ENCODE measurements around the gene PRMT7. TPM values are rescaled to one million over a fixed set of nuclear protein-coding genes. Genes with fewer than 3 reads are reported as not detected.

PRMT7 gene
- total RNA-seq, 1 experiment from 2014 or later, result 59.3 TPM

DNA sequence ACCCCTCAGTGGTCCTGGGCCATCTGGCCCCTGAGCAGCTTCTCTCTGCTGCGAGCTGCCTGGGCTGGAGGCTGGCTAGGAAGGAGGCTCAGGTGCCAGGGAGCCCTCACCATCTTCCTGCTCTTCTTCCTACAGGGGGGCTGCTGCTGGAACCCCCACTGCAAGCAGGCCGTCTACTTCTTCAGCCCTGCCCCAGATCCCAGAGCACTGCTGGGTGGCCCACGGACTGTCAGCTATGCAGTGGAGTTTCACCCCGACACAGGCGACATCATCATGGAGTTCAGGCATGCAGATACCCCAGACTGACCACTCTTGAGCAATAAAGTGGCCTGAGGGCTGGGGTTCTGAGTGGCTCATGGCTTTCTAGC lies 46.1 kb downstream of the PRMT7 start:
- Mint-ChIP-seq H3K27me3 (ENCODE audit: low read depth) (no peaks in the 10 kb centered on the region), H3K9me3 (no peaks in the 10 kb centered on the region), H3K36me3 (peaks cover 3% of the 10 kb centered on the region), H3K27ac (no peak overlapping the region), H3K4me1 (no peaks in the 10 kb centered on the region), H3K4me3 (no peak overlapping the region)
- TF ChIP-seq, protein P1, sequence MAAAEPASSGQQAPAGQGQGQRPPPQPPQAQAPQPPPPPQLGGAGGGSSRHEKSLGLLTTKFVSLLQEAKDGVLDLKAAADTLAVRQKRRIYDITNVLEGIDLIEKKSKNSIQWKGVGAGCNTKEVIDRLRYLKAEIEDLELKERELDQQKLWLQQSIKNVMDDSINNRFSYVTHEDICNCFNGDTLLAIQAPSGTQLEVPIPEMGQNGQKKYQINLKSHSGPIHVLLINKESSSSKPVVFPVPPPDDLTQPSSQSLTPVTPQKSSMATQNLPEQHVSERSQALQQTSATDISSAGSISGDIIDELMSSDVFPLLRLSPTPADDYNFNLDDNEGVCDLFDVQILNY (CRISPR knock-in tag; IDR thresholded peaks at IDR 0.05), result no peak
- TF ChIP-seq ZNF671 (CRISPR knock-in tag; IDR thresholded peaks at IDR 0.05) (no peak), ZNF232 (CRISPR knock-in tag; IDR thresholded peaks at IDR 0.05) (no peak), JUN (CRISPR knock-in tag; IDR thresholded peaks at IDR 0.05) (no peak), ZNF396 (CRISPR knock-in tag; IDR thresholded peaks at IDR 0.05; ENCODE audit: borderline replicate concordance) (no peak), NR3C1 (CRISPR knock-in tag; conservative IDR thresholded peaks at IDR 0.05; ENCODE audit: low read depth) (no peak), CREB1 (CRISPR knock-in tag; IDR thresholded peaks at IDR 0.05) (no peak), ESRRA (CRISPR knock-in tag; IDR thresholded peaks at IDR 0.05; ENCODE audit: borderline replicate concordance) (no peak), ZNF317 (CRISPR knock-in tag; IDR thresholded peaks at IDR 0.05; ENCODE audit: borderline replicate concordance, low read depth) (no peak), SMAD3 (CRISPR knock-in tag; IDR thresholded peaks at IDR 0.05; ENCODE audit: borderline replicate concordance) (no peak), MXD4 (CRISPR knock-in tag; IDR thresholded peaks at IDR 0.05; ENCODE audit: borderline replicate concordance) (no peak), RELA (CRISPR knock-in tag; IDR thresholded peaks at IDR 0.05; ENCODE audit: borderline replicate concordance) (no peak), OVOL2 (CRISPR knock-in tag; IDR thresholded peaks at IDR 0.05; ENCODE audit: borderline replicate concordance) (no peak), CBFB (CRISPR knock-in tag; IDR thresholded peaks at IDR 0.05; ENCODE audit: low read depth) (no peak)
- TF ChIP-seq, protein P2, sequence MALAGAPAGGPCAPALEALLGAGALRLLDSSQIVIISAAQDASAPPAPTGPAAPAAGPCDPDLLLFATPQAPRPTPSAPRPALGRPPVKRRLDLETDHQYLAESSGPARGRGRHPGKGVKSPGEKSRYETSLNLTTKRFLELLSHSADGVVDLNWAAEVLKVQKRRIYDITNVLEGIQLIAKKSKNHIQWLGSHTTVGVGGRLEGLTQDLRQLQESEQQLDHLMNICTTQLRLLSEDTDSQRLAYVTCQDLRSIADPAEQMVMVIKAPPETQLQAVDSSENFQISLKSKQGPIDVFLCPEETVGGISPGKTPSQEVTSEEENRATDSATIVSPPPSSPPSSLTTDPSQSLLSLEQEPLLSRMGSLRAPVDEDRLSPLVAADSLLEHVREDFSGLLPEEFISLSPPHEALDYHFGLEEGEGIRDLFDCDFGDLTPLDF (CRISPR knock-in tag; IDR thresholded peaks at IDR 0.05), result no peak
- TF ChIP-seq, protein P3, sequence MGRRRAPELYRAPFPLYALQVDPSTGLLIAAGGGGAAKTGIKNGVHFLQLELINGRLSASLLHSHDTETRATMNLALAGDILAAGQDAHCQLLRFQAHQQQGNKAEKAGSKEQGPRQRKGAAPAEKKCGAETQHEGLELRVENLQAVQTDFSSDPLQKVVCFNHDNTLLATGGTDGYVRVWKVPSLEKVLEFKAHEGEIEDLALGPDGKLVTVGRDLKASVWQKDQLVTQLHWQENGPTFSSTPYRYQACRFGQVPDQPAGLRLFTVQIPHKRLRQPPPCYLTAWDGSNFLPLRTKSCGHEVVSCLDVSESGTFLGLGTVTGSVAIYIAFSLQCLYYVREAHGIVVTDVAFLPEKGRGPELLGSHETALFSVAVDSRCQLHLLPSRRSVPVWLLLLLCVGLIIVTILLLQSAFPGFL (CRISPR knock-in tag; IDR thresholded peaks at IDR 0.05; ENCODE audit: borderline replicate concordance), result no peak
- TF ChIP-seq, protein P4, sequence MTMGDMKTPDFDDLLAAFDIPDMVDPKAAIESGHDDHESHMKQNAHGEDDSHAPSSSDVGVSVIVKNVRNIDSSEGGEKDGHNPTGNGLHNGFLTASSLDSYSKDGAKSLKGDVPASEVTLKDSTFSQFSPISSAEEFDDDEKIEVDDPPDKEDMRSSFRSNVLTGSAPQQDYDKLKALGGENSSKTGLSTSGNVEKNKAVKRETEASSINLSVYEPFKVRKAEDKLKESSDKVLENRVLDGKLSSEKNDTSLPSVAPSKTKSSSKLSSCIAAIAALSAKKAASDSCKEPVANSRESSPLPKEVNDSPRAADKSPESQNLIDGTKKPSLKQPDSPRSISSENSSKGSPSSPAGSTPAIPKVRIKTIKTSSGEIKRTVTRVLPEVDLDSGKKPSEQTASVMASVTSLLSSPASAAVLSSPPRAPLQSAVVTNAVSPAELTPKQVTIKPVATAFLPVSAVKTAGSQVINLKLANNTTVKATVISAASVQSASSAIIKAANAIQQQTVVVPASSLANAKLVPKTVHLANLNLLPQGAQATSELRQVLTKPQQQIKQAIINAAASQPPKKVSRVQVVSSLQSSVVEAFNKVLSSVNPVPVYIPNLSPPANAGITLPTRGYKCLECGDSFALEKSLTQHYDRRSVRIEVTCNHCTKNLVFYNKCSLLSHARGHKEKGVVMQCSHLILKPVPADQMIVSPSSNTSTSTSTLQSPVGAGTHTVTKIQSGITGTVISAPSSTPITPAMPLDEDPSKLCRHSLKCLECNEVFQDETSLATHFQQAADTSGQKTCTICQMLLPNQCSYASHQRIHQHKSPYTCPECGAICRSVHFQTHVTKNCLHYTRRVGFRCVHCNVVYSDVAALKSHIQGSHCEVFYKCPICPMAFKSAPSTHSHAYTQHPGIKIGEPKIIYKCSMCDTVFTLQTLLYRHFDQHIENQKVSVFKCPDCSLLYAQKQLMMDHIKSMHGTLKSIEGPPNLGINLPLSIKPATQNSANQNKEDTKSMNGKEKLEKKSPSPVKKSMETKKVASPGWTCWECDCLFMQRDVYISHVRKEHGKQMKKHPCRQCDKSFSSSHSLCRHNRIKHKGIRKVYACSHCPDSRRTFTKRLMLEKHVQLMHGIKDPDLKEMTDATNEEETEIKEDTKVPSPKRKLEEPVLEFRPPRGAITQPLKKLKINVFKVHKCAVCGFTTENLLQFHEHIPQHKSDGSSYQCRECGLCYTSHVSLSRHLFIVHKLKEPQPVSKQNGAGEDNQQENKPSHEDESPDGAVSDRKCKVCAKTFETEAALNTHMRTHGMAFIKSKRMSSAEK (CRISPR knock-in tag; IDR thresholded peaks at IDR 0.05; ENCODE audit: borderline replicate concordance), result no peak
- TF ChIP-seq, protein P5, sequence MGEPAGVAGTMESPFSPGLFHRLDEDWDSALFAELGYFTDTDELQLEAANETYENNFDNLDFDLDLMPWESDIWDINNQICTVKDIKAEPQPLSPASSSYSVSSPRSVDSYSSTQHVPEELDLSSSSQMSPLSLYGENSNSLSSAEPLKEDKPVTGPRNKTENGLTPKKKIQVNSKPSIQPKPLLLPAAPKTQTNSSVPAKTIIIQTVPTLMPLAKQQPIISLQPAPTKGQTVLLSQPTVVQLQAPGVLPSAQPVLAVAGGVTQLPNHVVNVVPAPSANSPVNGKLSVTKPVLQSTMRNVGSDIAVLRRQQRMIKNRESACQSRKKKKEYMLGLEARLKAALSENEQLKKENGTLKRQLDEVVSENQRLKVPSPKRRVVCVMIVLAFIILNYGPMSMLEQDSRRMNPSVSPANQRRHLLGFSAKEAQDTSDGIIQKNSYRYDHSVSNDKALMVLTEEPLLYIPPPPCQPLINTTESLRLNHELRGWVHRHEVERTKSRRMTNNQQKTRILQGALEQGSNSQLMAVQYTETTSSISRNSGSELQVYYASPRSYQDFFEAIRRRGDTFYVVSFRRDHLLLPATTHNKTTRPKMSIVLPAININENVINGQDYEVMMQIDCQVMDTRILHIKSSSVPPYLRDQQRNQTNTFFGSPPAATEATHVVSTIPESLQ (CRISPR knock-in tag; IDR thresholded peaks at IDR 0.05), result no peak
- TF ChIP-seq, protein P6, sequence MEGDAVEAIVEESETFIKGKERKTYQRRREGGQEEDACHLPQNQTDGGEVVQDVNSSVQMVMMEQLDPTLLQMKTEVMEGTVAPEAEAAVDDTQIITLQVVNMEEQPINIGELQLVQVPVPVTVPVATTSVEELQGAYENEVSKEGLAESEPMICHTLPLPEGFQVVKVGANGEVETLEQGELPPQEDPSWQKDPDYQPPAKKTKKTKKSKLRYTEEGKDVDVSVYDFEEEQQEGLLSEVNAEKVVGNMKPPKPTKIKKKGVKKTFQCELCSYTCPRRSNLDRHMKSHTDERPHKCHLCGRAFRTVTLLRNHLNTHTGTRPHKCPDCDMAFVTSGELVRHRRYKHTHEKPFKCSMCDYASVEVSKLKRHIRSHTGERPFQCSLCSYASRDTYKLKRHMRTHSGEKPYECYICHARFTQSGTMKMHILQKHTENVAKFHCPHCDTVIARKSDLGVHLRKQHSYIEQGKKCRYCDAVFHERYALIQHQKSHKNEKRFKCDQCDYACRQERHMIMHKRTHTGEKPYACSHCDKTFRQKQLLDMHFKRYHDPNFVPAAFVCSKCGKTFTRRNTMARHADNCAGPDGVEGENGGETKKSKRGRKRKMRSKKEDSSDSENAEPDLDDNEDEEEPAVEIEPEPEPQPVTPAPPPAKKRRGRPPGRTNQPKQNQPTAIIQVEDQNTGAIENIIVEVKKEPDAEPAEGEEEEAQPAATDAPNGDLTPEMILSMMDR (IDR thresholded peaks at IDR 0.05), result no peak
- TF ChIP-seq, protein P7, sequence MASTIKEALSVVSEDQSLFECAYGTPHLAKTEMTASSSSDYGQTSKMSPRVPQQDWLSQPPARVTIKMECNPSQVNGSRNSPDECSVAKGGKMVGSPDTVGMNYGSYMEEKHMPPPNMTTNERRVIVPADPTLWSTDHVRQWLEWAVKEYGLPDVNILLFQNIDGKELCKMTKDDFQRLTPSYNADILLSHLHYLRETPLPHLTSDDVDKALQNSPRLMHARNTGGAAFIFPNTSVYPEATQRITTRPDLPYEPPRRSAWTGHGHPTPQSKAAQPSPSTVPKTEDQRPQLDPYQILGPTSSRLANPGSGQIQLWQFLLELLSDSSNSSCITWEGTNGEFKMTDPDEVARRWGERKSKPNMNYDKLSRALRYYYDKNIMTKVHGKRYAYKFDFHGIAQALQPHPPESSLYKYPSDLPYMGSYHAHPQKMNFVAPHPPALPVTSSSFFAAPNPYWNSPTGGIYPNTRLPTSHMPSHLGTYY (CRISPR knock-in tag; IDR thresholded peaks at IDR 0.05), result no peak
- CTCF ChIA-PET, result interaction anchor here (1.3 to 2.7 kb wide), 4 partner anchors 8 to 95 kb away, joined by 3 to 7 read pairs (median 4); partner anchors contain the start of gene SLC7A6
- DNase-seq (ENCODE audit: low spot score) (no peak), ATAC-seq (no peak)
- POLR2A ChIA-PET, result interaction anchor here (0.6 kb wide), 1 partner anchor 1224 kb away, joined by 3 read pairs; no protein-coding TSS in a partner anchor
